H1 (cell line): ENCODE measurements around the gene JMJD7. TPM values are rescaled to one million over a fixed set of nuclear protein-coding genes. Genes with fewer than 3 reads are reported as not detected.

ENCODE experiments used
- USF2 ChIP-seq: IDR thresholded peaks from 2 replicates; pipeline ENCODE4 v1.6.1; 2011; ENCODE audit warnings: low read length, improper control_type of control experiment
- polyA plus RNA-seq, 7 experiments: library from polyadenylated mRNA; depleted of rRNA in 3 of 7; stranded (reverse) in 5 of 7; unstranded in 2 of 7; fragments of >200 nt in 5 of 7; fragments of 200-250 nt in 2 of 7; gene quantifications; 1 replicate in 5 of 7; 2 replicates in 1 of 7; 4 replicates in 1 of 7; pipeline versions ENCODE4 v1.2.1 to v1.2.3, GENCODE V29; 2011 to 2013; ENCODE audit warnings: missing spikeins in 2 of 7, mixed read lengths in 2 of 7
- total RNA-seq: library from RNA; stranded (reverse); fragmentation: NEBNext Ultra II Directional; extraction: Animal tissue kit (Norgen Biotek cat#: 25700); gene quantifications from 2 replicates; pipeline ENCODE4 v1.2.1, GENCODE V29; 2021

The JMJD7 gene
- total and polyA plus RNA-seq, 2 of the 8 experiments (the other 6 are each of a cell fraction or from before 2014, with no cell fraction given) = 15.0 to 20.0 TPM

- TF ChIP-seq USF2 = no peak
- TF ChIP-seq, all 59 proteins: peak for 2
Measured at GRCh38 chr15:41877631-41878354, 49.9 kb downstream of the JMJD7 start (continued).
